GM19240 (cell line): ENCODE data around the gene ABCE1.

ENCODE experiments used
- DNase-seq: peaks from one replicate; pipeline ENCODE4 v3.0.0; 2011; ENCODE audit warnings: low spot score; ENCODE audit not compliant: insufficient read length

ABCE1 gene

GRCh38 chr4:145097821-145098674, at the start of gene ABCE1, which contains the start of gene ANAPC10:
Gene ABCE1 (plus strand): TSS chr4:145098311. CDS start chr4:145104413, 6,102 bp downstream.
Gene ANAPC10 (minus strand): TSS chr4:145098196. CDS start chr4:145096099, 2,097 bp downstream.
- DNase-seq = peak; percentile 77

DNA sequence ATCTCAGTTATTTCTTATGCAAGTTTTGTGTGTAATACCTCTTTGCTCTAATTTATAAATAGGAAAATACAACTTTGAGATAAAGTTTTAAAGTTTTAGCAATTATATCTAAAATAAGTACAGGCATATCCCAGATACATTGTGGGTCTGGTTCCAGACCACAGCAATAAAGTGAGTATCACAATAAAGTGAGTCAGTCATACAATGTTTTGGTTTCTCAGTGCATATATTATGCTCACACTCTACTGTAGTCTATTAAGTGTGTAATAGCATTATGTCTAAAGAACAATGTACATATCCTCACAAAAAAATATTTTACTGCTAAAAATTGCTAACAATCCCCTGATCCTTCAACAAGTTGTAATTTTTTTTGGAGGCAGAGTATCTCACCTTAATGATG, 49.3 kb upstream of the ABCE1 start:
- no peak for DNase-seq

- DNase-seq = no peak
Observed at GRCh38 chr4:145049241-145049640, 48.9 kb upstream of the ABCE1 start.

- DNase-seq = no peak
Observed at GRCh38 chr4:145055533-145056257, 42.4 kb upstream of the ABCE1 start.

- no peak for DNase-seq
Observed at GRCh38 chr4:145056325-145057130, 41.6 kb upstream of the ABCE1 start.

DNA sequence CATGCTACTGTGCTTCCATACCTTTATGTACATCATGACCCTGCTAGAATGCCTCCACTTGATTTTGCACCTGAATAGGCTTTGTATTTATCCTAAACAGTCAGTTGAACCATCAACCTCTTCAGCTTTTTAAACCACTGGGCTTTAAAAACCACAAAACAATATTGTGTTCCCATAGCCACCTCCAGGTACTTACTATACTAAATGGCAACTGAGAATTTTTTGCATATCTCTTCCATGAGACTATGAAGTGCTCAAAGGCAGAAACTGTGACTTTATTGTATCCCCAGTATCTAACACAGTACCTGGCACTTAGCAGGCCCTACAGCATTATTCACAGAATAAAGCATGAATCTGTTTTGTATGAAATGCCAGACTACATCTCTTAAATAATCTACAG, 39.9 kb upstream of the ABCE1 start:
- no peak for DNase-seq

GRCh38 chr4:145061318-145061920, 36.7 kb upstream of the ABCE1 start:
- no peak for DNase-seq

GRCh38 chr4:145066063-145066501, 32.0 kb upstream of the ABCE1 start:
- no peak for DNase-seq

GRCh38 chr4:145069361-145069760, 28.8 kb upstream of the ABCE1 start:
- DNase-seq = no peak

- no peak for DNase-seq
Observed at GRCh38 chr4:145071560-145071959, 26.6 kb upstream of the ABCE1 start.

GRCh38 chr4:145075742-145076468, 22.2 kb upstream of the ABCE1 start:
- no peak for DNase-seq

- DNase-seq = no peak
Observed at GRCh38 chr4:145076469-145076855, 21.6 kb upstream of the ABCE1 start.

GRCh38 chr4:145081756-145082155, 16.4 kb upstream of the ABCE1 start:
- no peak for DNase-seq

- DNase-seq = no peak
Observed at GRCh38 chr4:145083891-145084605, 14.1 kb upstream of the ABCE1 start.

GRCh38 chr4:145090380-145090779, 7.7 kb upstream of the ABCE1 start:
- no peak for DNase-seq

- DNase-seq = no peak
Observed at GRCh38 chr4:145093638-145094037, 4.5 kb upstream of the ABCE1 start.

- DNase-seq = no peak
Observed at GRCh38 chr4:145097331-145097820, 735 bp upstream of the ABCE1 start.

DNA sequence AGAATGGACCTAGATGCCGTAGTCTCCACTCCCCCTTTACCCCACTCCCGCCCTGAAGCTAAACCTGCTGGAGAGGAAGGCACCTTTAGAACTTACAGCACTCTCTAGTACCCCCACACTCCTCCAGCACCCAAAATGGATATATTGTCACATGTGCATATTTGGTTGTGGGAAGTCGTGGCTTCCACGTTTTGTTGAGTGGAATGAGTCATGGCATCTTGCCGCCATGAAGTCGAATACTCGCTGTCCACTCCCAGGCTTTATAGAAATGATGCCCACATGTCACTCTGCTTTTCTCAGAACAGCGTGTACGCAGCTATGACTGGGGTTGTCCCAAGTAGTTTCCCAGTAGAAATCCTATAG, 545 bp downstream of the ABCE1 start:
- DNase-seq = no peak

DNA sequence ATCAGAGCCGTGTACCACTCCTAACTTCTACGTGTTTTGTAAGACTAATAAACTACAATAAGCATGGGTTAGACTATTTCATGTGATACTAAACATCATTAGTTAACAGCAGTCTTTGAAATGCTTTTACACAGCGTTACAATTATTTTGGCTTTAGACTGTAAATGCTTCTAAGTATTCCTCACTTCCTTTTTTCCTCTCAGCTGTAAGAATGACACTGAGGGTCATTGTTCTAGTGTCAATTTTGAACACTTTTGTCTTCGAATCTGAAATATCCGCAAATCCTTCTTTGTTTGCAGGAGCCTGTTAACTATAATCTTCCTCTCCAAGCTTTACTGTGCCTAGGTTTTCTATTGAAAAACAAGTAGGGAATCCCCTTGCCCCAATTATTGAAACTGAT, 1.5 kb downstream of the ABCE1 start:
- DNase-seq = no peak

GRCh38 chr4:145101091-145101490, 3.0 kb downstream of the ABCE1 start:
- no peak for DNase-seq
